GM19351 (cell line): ENCODE results near the gene GIPC2.
"Not testable (repeated sequence)": the region's sequence is repeated elsewhere in the genome, so short reads cannot be mapped to it uniquely, and the experiment has no call there.

Experiments used
- ATAC-seq: cut with Tn5 transposase; IDR thresholded peaks from one replicate; pipeline ENCODE4 v1.9.1; 2021; ENCODE audit warnings: mild to moderate bottlenecking, moderate library complexity; ENCODE audit not compliant: unreplicated experiment

Gene GIPC2

GRCh38 chr1:78092643-78093042 is 46.9 kb downstream of the GIPC2 start:
- no peak for ATAC-seq

- ATAC-seq: no peak
Observed at GRCh38 chr1:78093560-78093959, 47.8 kb downstream of the GIPC2 start.

GRCh38 chr1:78094639-78095038 is 48.9 kb downstream of the GIPC2 start:
- no peak for ATAC-seq

- ATAC-seq: no peak
Observed at GRCh38 chr1:78095593-78095992, 49.8 kb downstream of the GIPC2 start.

- no peak for ATAC-seq
Observed at GRCh38 chr1:78096017-78096416, 50.3 kb downstream of the GIPC2 start.

- no peak for ATAC-seq
Observed at GRCh38 chr1:78096976-78097375, 51.2 kb downstream of the GIPC2 start.

- no peak for ATAC-seq
Observed at GRCh38 chr1:78101051-78101450, 55.3 kb downstream of the GIPC2 start.

GRCh38 chr1:78101514-78101913 is 55.7 kb downstream of the GIPC2 start:
- ATAC-seq: no peak

- no peak for ATAC-seq
Observed at GRCh38 chr1:78102082-78102481, 56.3 kb downstream of the GIPC2 start.

GRCh38 chr1:78102916-78103315 is 57.1 kb downstream of the GIPC2 start:
- ATAC-seq: no peak

GRCh38 chr1:78104322-78104721 is 58.6 kb downstream of the GIPC2 start:
- no peak for ATAC-seq

GRCh38 chr1:78109659-78110058 is 63.9 kb downstream of the GIPC2 start:
- ATAC-seq: not testable (repeated sequence)

GRCh38 chr1:78113156-78113916 is 67.6 kb downstream of the GIPC2 start:
- ATAC-seq: no peak

GRCh38 chr1:78114034-78114956 is 68.5 kb downstream of the GIPC2 start:
- ATAC-seq: peak; percentile 87

- ATAC-seq: not testable (repeated sequence)
Observed at GRCh38 chr1:78120485-78120884, 74.7 kb downstream of the GIPC2 start.

GRCh38 chr1:78121710-78122109 is 75.9 kb downstream of the GIPC2 start:
- no peak for ATAC-seq

- no peak for ATAC-seq
Observed at GRCh38 chr1:78122389-78122788, 76.6 kb downstream of the GIPC2 start.

- no peak for ATAC-seq
Observed at GRCh38 chr1:78126506-78126905, 80.7 kb downstream of the GIPC2 start.

GRCh38 chr1:78132174-78132947 is 86.6 kb downstream of the GIPC2 start:
- peak; percentile 46 for ATAC-seq

GRCh38 chr1:78132948-78133322 is 87.2 kb downstream of the GIPC2 start:
- no peak for ATAC-seq

GRCh38 chr1:78136680-78137079 is 90.9 kb downstream of the GIPC2 start:
- no peak for ATAC-seq
